Nephron (organoid): ENCODE data around the gene ATRNL1.
"Not testable (repeated sequence)": the region's sequence is repeated elsewhere in the genome, so short reads cannot be mapped to it uniquely, and the experiment has no call there.

Source experiments
- H3K27ac Mint-ChIP-seq, 3 experiments: 2 replicates each; pipeline ENCODE4 v1.8.0; 2020; ENCODE audit warnings: mixed read lengths in 3 of 3, mild to moderate bottlenecking in 2 of 3, moderate library complexity in 1 of 3
- H3K27me3 Mint-ChIP-seq: 2 replicates; pipeline ENCODE4 v1.8.0; 2021; ENCODE audit warnings: low read depth, mild to moderate bottlenecking, moderate library complexity, mixed read lengths
- H3K36me3 Mint-ChIP-seq: 2 replicates; pipeline ENCODE4 v1.8.0; 2020; ENCODE audit warnings: low read depth, mixed read lengths
- H3K4me1 Mint-ChIP-seq: 2 replicates; pipeline ENCODE4 v1.8.0; 2020; ENCODE audit warnings: mixed read lengths
- H3K4me3 Mint-ChIP-seq, 3 experiments: 2 replicates each; pipeline ENCODE4 v1.8.0; 2020; ENCODE audit warnings: mild to moderate bottlenecking in 3 of 3, mixed read lengths in 3 of 3, moderate library complexity in 2 of 3
- H3K9me3 Mint-ChIP-seq: 2 replicates; pipeline ENCODE4 v1.8.0; 2020; ENCODE audit warnings: mixed read lengths
- CTCF ChIP-seq, 3 experiments: fragments of 200-600 bp; sonication (generic); IDR thresholded peaks; one replicate each; pipeline ENCODE4 v1.5.0; 2021; ENCODE audit warnings: antibody characterized with exemption in 3 of 3; ENCODE audit not compliant: unreplicated experiment in 3 of 3

The ATRNL1 gene

GRCh38 chr10:115092555-115093285 is 445 bp upstream of the ATRNL1 start:
- peak overlapping the region; percentile 96 to 100 (median 99) for H3K27ac Mint-ChIP-seq
- peaks cover 3% of the 10 kb centered on the region for H3K9me3 Mint-ChIP-seq
- peak overlapping the region; percentile 95 to 98 (median 97) for H3K4me3 Mint-ChIP-seq
- no peaks in the 10 kb centered on the region for H3K36me3 Mint-ChIP-seq
- H3K27me3 Mint-ChIP-seq: peaks cover 22% of the 10 kb centered on the region
- no peak for TF ChIP-seq CTCF (IDR thresholded peaks at IDR 0.05; ENCODE audit: unreplicated experiment in 3 of 3)
- peaks cover 31% of the 10 kb centered on the region for H3K4me1 Mint-ChIP-seq

- Mint-ChIP-seq H3K4me3 (peak overlapping the region; percentile 87 to 96 (median 90)), H3K36me3 (peaks cover under 1% of the 10 kb centered on the region), H3K9me3 (no peaks in the 10 kb centered on the region), H3K27ac (peak overlapping the region; percentile 74 to 88 (median 80)), H3K27me3 (peaks cover 22% of the 10 kb centered on the region), H3K4me1 (peaks cover 31% of the 10 kb centered on the region)
- TF ChIP-seq CTCF (IDR thresholded peaks at IDR 0.05; ENCODE audit: unreplicated experiment in 3 of 3): peak in 2 of 3 experiments; percentile 19 to 53
These were observed 727 bp downstream of the ATRNL1 start for GRCh38 chr10:115093776-115094408.

GRCh38 chr10:115094416-115095140 is 1.4 kb downstream of the ATRNL1 start:
- Mint-ChIP-seq H3K36me3 (peaks cover 5% of the 10 kb centered on the region), H3K27ac (peak overlapping the region; percentile 74 to 88 (median 80)), H3K4me3 (peak overlapping the region; percentile 87 to 96 (median 90)), H3K9me3 (no peaks in the 10 kb centered on the region), H3K27me3 (peaks cover 22% of the 10 kb centered on the region), H3K4me1 (peaks cover 31% of the 10 kb centered on the region)
- TF ChIP-seq CTCF (IDR thresholded peaks at IDR 0.05; ENCODE audit: unreplicated experiment in 3 of 3): no peak

GRCh38 chr10:115095758-115096157 is 2.6 kb downstream of the ATRNL1 start:
- Mint-ChIP-seq H3K36me3 (peaks cover 9% of the 10 kb centered on the region), H3K27me3 (peaks cover 22% of the 10 kb centered on the region), H3K9me3 (peaks cover 3% of the 10 kb centered on the region), H3K4me3 (peak overlapping the region; percentile 73 to 79 (median 78)), H3K27ac (peak overlapping the region; percentile 8 to 64 (median 25)), H3K4me1 (peaks cover 31% of the 10 kb centered on the region)
- TF ChIP-seq CTCF (IDR thresholded peaks at IDR 0.05; ENCODE audit: unreplicated experiment in 3 of 3): no peak

GRCh38 chr10:115103700-115104099 is 10.5 kb downstream of the ATRNL1 start:
- H3K9me3 Mint-ChIP-seq: peaks cover 59% of the 10 kb centered on the region
- H3K27me3 Mint-ChIP-seq: no peaks in the 10 kb centered on the region
- H3K4me3 Mint-ChIP-seq: no peak overlapping the region
- TF ChIP-seq CTCF (IDR thresholded peaks at IDR 0.05; ENCODE audit: unreplicated experiment in 3 of 3): no peak
- H3K27ac Mint-ChIP-seq: no peak overlapping the region
- no peaks in the 10 kb centered on the region for H3K4me1 Mint-ChIP-seq
- H3K36me3 Mint-ChIP-seq: peaks cover 78% of the 10 kb centered on the region

GRCh38 chr10:115105411-115105810 is 12.2 kb downstream of the ATRNL1 start:
- H3K4me3 Mint-ChIP-seq, H3K27me3 Mint-ChIP-seq, H3K4me1 Mint-ChIP-seq, H3K27ac Mint-ChIP-seq: not testable (repeated sequence)
- Mint-ChIP-seq H3K36me3 (peaks cover 79% of the 10 kb centered on the region), H3K9me3 (peaks cover 63% of the 10 kb centered on the region)
